H1 (cell line): Measurements from ENCODE around the gene MICU1. TPM values are rescaled to one million over a fixed set of nuclear protein-coding genes. Genes with fewer than 3 reads are reported as not detected.

Experiments
- RFX5 ChIP-seq: IDR thresholded peaks from 2 replicates; pipeline ENCODE4 v1.6.1; 2011; ENCODE audit warnings: low read depth, low read length, improper control_type of control experiment, borderline replicate concordance
- polyA plus RNA-seq, 7 experiments: library from polyadenylated mRNA; depleted of rRNA in 3 of 7; stranded (reverse) in 5 of 7; unstranded in 2 of 7; fragments of >200 nt in 5 of 7; fragments of 200-250 nt in 2 of 7; gene quantifications; 1 replicate in 5 of 7; 2 replicates in 1 of 7; 4 replicates in 1 of 7; pipeline versions ENCODE4 v1.2.1 to v1.2.3, GENCODE V29; 2011 to 2013; ENCODE audit warnings: missing spikeins in 2 of 7, mixed read lengths in 2 of 7
- total RNA-seq: library from RNA; stranded (reverse); fragmentation: NEBNext Ultra II Directional; extraction: Animal tissue kit (Norgen Biotek cat#: 25700); gene quantifications from 2 replicates; pipeline ENCODE4 v1.2.1, GENCODE V29; 2021

MICU1 gene
- total and polyA plus RNA-seq, 2 of the 8 experiments (the other 6 are each of a cell fraction or from before 2014, with no cell fraction given) = 18.0 to 36.7 TPM

DNA sequence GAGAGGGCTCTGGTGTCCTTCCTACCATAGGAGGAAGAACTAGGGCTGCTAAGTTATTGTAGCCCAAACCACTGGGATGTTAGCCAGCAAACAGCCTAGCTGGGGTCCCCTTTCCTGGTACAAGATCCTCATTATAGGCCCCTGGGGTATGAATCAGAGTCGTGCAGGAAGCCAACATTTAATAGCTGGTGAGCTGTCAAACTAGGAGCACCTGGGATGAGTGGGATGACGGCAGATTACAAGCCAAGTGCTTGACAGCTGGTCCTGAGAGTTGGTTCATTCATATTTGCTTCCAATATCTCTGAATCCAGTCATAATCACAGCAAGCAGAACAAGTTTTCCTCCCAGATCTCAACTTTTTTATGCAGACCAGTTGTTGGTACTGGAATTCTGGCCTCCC is 246.1 kb downstream of the MICU1 start (continued):
- TF ChIP-seq RFX5 = no peak
